ENCODE data around the gene PRDX5.
A peak's percentile ranks its signal among the peaks of the same experiment; 100 is the strongest.

Gene PRDX5

GRCh38 chr11:64327993-64328392 is 10.1 kb downstream of the PRDX5 start:
- no peak for DNase-seq

DNA sequence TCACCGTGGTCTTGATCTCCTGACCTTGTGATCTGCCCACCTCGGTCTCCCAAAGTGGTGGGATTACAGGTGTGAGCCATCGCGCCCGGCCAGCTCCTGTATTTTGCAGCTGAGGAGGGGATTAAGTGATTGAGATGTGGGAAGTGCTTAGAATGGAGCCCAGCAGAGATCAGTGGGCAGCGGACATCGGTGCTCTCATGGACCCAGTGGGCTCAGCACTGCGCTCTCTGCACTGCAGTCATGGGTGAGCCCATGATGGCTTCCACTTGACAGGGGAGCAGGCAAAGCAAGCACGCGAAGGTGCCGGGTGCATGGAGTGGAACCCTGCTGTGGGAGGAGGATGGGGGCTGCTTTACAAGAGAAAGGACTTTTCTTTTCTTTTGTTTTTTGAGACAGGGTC is 13.0 kb downstream of the PRDX5 start:
- no peak for DNase-seq

DNA sequence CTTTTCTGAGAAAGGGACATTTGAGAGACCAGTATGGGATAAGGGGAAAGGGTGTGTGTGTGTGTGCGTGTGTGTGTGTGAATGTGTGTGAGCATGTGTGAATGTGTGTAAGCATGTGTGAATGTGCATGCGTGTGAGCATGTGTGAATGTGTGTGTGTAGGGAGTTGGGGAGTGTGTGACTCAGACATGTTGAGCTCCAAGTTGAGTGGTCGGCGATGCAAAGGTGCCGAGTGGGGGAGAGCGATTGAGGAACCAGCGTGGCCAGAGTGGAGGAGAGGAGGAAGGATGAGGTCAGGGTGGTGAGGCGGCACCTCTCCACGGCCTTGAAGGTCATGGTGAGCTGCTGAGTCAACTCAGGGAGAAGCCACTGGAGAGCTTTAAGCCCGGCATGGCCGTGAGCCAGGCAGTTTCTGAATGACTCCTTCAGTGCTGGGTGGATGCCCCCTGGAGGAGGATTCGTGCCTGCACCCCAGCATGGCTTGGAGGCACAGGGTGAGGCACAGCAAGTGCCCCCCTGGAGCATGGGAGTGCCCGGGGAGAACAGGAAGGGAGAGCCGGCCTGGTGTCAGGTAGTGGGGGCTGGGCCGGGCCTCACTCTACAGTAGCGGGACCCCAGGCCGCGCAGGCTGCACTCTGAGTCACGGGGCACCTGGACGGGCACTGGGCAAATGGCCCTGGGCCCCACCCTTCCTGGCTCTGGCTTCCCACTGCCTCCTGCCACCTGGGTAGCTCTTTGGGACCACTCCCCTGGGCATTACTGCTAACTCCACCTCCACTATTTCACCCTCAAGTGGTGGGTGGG is 13.8 kb downstream of the PRDX5 start:
- DNase-seq: peak in 3 of 4 experiments; percentile 33 to 56 (median 47)

DNA sequence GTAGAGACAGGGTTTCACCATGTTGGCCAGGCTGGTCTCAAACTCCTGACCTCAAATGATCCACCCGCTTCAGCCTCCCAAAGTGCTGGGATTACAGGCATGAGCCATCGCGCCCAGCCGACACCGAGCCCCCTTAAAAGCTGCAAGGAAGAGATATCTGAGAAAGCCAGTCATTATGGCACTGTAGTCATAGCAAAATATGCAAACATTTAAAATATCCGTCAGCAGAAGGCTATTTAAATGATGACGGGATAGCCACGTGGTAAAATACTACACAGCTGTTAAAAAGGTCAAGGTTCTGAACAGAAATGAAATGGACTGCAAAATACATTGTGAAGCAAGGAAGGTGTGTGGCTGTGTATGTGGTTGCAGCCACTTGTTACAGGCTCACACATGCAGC is 15.6 kb downstream of the PRDX5 start:
- no peak for DNase-seq

DNA sequence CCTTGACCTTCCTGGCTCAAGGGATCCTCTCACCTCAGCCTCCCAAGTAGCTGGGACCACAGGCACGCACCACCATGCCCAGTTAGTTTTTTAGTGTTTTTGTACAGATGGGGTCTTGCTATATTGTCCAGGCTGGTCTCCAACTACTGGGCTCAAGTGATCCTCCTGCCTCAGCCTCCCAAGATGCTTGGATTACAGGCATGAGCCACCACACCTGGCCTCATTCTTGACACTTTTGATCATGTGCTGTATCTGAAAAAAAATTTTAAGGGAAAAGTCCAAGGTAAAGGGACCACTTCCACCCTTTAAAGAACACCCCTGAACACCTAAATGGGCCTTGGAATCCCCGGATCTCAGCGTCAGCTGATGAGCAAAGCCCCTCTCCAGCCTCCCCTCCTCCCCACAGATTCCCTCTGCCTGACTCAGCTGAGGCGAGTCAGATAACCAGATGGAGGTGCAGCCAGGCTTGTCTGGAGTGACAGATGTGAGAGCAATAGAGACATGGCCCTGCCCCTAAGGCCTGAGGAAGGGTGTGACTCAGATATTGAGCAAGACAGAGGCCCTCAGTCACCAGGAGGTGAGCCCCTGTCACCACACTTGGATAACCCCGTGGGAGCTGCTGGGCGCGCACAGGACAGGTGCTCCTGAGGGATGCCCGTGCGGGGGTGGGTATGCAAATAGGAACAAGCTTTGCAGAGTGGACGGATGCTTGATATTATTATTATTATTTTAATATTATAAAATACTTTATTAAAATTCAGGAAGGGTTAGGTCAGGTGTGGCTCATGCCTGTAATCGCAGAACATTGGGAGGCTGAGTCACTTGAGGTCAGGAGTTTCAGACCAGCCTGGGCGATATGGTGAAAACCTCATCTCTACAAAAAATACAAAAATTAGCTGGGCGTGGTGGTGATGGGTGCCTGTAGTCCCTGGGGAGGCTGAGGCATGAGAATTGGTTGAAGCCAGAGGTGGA is 17.1 kb downstream of the PRDX5 start:
- DNase-seq: no peak

GRCh38 chr11:64337538-64338249 is 19.8 kb downstream of the PRDX5 start:
- no peak for DNase-seq

DNA sequence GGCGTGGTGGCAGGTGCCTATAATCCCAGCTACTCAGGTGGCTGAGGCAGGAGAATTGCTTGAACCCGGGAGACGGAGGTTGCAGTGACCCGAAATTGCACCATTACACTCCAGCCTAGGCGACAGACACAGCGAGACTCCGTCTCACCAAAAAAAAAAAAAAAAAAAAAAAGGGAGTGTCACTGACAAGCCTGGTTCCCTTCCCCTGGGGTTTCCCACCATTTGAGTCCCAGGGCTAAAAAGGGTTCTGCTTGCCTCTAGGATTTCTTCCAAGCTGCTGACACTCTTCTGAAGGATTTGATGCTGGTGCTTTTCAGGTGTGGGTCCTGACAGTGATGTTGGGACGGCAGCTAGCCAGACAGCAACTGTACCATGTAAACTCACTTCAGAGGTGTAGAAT is 20.8 kb downstream of the PRDX5 start:
- DNase-seq: no peak

- no peak for DNase-seq
Observed at GRCh38 chr11:64339286-64339685, 21.4 kb downstream of the PRDX5 start.

DNA sequence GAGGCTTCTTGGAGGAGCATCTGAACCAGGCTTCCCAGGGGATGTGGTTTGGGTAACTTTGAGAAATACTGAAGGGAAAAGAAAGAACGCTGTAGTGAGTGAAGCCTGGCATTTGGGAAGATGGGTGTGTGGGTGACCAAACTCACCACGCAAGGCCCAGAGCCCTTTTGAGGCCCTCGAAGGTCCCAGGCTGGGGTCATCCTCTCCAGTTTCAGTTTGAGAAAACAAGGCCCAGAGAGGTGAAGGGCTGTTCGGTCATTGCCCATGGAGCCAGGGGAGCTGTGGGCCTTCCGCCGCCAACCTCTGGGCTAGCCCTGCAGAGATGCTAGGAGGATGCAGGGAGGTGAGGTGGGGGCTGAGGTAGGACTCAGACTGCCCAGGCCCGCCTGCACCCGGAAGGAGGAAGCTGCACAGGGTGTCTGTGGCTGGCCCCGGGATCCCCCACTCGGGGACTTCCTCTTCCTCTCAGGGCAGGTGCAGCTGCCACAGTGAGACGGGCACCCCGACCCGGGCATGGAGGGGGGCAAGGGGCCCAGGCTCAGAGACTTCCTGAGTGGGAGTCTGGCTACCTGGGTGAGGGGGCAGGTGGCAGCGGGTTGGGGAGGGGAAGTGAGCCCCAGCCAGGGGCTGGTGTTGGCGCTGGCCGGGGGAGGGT is 22.0 kb downstream of the PRDX5 start, which contains the start of gene CCDC88B:
Gene CCDC88B (plus strand): TSS at position 451 of the 655 bp plus-strand sequence. CDS start 63 bp downstream, at position 514.
- peak; percentile 54 to 85 (median 73) for DNase-seq

DNA sequence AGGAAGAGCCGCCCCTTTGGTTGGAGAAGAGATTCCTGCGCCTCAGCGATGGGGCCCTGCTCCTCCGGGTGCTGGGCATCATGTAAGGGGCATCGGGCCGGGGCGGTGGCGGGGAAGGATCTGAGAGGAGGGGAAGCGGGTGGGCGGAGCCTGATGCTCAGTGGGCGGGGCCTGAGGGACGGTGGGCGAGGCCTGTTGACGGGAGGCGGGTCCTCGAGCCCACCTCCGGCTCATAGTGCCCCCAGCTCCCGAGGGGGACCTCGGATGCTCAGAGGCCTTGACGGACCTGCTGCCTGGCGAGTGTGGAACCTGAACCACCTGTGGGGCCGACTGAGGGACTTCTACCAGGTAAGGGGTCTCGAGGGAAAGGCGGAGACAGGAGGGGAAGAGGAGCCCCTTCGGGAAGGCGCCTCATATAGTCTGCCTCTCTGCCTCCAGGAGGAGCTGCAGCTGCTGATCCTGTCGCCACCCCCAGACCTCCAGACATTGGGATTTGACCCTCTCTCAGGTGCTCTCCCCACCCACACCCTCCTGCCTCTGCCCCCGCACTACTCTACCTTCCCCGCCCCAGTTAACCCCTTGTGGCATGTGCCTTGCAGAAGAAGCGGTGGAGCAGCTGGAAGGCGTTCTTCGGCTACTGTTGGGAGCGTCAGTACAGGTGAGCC is 22.9 kb downstream of the PRDX5 start:
- peak; percentile 43 to 77 (median 54) for DNase-seq

DNA sequence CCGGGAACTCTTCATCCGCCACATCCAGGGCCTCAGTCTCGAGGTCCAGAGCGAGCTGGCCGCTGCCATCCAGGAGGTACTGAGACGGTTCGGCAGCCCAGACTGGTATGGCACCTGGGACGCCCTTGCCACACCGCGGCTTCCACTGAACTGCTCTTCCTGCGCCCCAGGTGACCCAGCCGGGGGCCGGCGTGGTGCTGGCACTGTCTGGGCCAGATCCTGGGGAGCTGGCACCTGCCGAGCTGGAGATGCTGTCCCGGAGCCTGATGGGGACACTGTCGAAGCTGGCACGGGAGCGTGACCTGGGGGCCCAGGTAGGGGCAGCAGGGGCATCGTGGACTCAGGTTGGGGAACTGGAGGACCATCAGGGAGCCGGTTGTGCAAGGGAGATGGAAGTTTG is 23.5 kb downstream of the PRDX5 start:
- DNase-seq: no peak

- DNase-seq: peak; percentile 64 to 80 (median 74)
Observed at GRCh38 chr11:64341851-64342791, 24.2 kb downstream of the PRDX5 start.

DNA sequence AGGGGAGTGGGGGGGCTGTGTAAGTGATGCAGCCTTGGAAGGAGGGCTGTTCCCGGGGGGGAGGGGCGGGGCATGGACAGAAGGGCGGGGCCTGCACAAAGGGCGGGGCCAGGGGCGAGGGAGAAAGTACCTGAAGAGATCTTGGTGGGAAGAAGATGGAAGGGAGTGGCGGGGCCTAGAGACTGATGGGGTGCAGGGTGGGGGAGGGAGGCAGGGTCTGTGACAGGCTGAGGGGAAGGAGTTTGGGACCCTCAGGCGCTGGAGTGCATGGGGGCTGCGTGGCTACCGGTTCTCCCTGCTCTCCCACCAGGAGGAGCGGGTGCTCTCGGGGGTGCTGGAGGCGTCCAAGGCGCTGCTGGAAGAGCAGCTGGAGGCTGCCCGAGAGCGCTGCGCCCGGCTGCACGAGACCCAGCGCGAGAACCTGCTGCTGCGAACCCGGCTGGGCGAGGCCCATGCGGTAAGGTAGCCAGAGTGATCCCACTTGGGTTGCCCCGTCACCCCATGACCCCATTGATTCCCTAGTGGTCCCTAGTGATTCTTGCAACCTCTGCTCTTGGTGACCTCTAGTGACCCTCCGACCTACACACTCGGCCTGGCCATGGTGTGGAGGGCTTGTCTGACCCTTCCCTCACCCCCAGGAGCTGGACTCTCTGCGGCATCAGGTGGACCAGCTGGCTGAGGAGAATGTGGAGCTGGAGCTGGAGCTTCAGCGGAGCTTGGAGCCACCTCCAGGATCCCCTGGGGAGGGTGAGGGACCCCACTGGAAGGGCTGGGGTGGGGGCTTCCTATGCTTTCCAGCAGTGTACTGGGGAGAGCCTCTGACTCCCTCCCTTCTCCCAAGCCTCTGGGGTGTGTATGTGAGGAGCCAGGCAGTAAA is 25.2 kb downstream of the PRDX5 start:
- no peak for DNase-seq

- no peak for DNase-seq
Observed at GRCh38 chr11:64343767-64344559, 26.0 kb downstream of the PRDX5 start.

- DNase-seq: no peak
Observed at GRCh38 chr11:64344787-64345186, 26.9 kb downstream of the PRDX5 start.

- DNase-seq: no peak
Observed at GRCh38 chr11:64347193-64347867, 29.4 kb downstream of the PRDX5 start.

DNA sequence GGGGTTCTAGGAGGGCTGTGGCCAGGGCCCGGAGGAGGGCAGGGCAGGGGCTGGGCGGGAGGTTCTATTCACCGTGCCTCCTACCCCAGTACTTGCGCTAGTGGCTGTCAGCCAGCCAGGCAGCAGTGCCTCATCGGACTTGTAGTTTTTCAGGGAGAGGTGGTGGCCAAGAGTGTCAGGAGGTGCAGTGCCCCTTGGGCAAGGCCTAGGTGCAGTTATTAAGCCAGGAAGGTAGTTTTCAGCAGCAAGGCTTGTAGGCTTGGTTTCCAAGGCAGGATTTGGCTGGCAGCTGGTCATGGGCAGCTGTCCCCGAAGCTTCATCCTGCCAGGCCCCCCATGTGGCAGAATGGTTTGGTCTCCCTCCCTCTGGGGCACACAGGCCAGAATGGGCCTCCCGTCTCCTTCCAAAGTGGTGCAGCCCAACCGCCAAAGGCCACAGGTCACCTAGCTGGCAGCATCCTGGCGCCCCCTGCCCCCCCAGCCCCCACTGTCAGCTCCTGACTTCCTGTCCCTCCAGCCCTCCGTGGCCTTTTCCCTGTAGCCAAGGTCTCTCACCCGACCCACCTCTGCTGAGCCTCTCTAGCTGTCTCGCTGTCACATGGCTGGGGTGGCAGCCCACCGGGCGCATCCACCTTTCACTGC is 30.6 kb downstream of the PRDX5 start:
- no peak for DNase-seq

- DNase-seq: no peak
Observed at GRCh38 chr11:64349025-64349387, 31.1 kb downstream of the PRDX5 start.

All from activated CD4-positive, CD25-positive, alpha-beta regulatory T cell (primary cell).